NCI-H2107 treated with DMSO at 0.1 percent for 48 hours (cell line): ENCODE measurements around the gene GPR78.

Experiments
- DNase-seq: peaks from one replicate; lab custom pipeline; 2025; ENCODE audit not compliant: unreplicated experiment; lab: John Stamatoyannopoulos, UW

The GPR78 gene

GRCh38 chr4:8598391-8599090 is 18.3 kb downstream of the GPR78 start:
- DNase-seq = no peak

- no peak for DNase-seq
Observed at GRCh38 chr4:8599091-8599460, 18.9 kb downstream of the GPR78 start.

- no peak for DNase-seq
Observed at GRCh38 chr4:8599657-8600056, 19.5 kb downstream of the GPR78 start.

- no peak for DNase-seq
Observed at GRCh38 chr4:8600266-8600665, 20.1 kb downstream of the GPR78 start.

GRCh38 chr4:8600686-8601085 is 20.5 kb downstream of the GPR78 start:
- no peak for DNase-seq

- DNase-seq = no peak
Observed at GRCh38 chr4:8601086-8601485, 20.9 kb downstream of the GPR78 start.

GRCh38 chr4:8601556-8601955 is 21.4 kb downstream of the GPR78 start:
- no peak for DNase-seq

GRCh38 chr4:8602686-8603430 is 22.7 kb downstream of the GPR78 start:
- no peak for DNase-seq

GRCh38 chr4:8603931-8604330 is 23.7 kb downstream of the GPR78 start:
- DNase-seq = no peak

GRCh38 chr4:8605289-8605688 is 25.1 kb downstream of the GPR78 start:
- no peak for DNase-seq

- DNase-seq = no peak
Observed at GRCh38 chr4:8606476-8606875, 26.3 kb downstream of the GPR78 start.

- DNase-seq = no peak
Observed at GRCh38 chr4:8606966-8607365, 26.8 kb downstream of the GPR78 start.

- DNase-seq = no peak
Observed at GRCh38 chr4:8607603-8608481, 27.6 kb downstream of the GPR78 start.

GRCh38 chr4:8608714-8609391 is 28.7 kb downstream of the GPR78 start:
- no peak for DNase-seq

- DNase-seq = no peak
Observed at GRCh38 chr4:8609406-8609805, 29.2 kb downstream of the GPR78 start.

- DNase-seq = no peak
Observed at GRCh38 chr4:8609824-8610350, 29.7 kb downstream of the GPR78 start.

GRCh38 chr4:8610858-8611616 is 30.8 kb downstream of the GPR78 start:
- DNase-seq = no peak

GRCh38 chr4:8612646-8613045 is 32.5 kb downstream of the GPR78 start:
- DNase-seq = no peak

- no peak for DNase-seq
Observed at GRCh38 chr4:8613421-8614364, 33.5 kb downstream of the GPR78 start.
